Smooth muscle cell (in vitro differentiated cells): ENCODE results near the gene ACOT13. TPM values are rescaled to one million over a fixed set of nuclear protein-coding genes. Genes with fewer than 3 reads are reported as not detected.
"Not testable (repeated sequence)": the region's sequence is repeated elsewhere in the genome, so short reads cannot be mapped to it uniquely, and the experiment has no call there.

Experiments used
- DNase-seq: peaks from one replicate; lab custom pipeline; 2025; ENCODE audit not compliant: unreplicated experiment; lab: John Stamatoyannopoulos, UW
- H2AFZ ChIP-seq: fragments of 200-600 bp; sonication (generic); 2 replicates; pipeline ENCODE4 v1.6.0; 2016; ENCODE audit warnings: antibody characterized with exemption, low read depth, mild to moderate bottlenecking
- H3F3A ChIP-seq: fragments of 200-600 bp; sonication (generic); 2 replicates; pipeline ENCODE4 v1.6.0; 2017; ENCODE audit warnings: antibody characterized with exemption, low read depth
- H3K27ac ChIP-seq: fragments of 200-600 bp; sonication (generic); 2 replicates; pipeline ENCODE4 v1.5.1; 2016; ENCODE audit warnings: low read depth, mild to moderate bottlenecking
- H3K27me3 ChIP-seq: fragments of 200-600 bp; sonication (generic); 2 replicates; pipeline ENCODE4 v1.6.1; 2016; ENCODE audit warnings: low read depth, mild to moderate bottlenecking
- H3K36me3 ChIP-seq: fragments of 200-600 bp; sonication (generic); 2 replicates; pipeline ENCODE4 v1.5.1; 2016; ENCODE audit warnings: low read depth
- H3K4me1 ChIP-seq: fragments of 200-600 bp; sonication (generic); 2 replicates; pipeline ENCODE4 v1.5.1; 2016; ENCODE audit warnings: low read depth
- H3K4me2 ChIP-seq: fragments of 200-600 bp; sonication (generic); 2 replicates; pipeline ENCODE4 v1.6.0; 2016; ENCODE audit warnings: mild to moderate bottlenecking
- H3K4me3 ChIP-seq: fragments of 200-600 bp; sonication (generic); 2 replicates; pipeline ENCODE4 v1.5.1; 2016; ENCODE audit warnings: mild to moderate bottlenecking
- H3K79me2 ChIP-seq: fragments of 200-600 bp; sonication (generic); 2 replicates; pipeline ENCODE4 v1.6.0; 2016; ENCODE audit warnings: low read depth, mild to moderate bottlenecking
- H3K9ac ChIP-seq: fragments of 200-600 bp; sonication (generic); 2 replicates; pipeline ENCODE4 v1.6.0; 2016; ENCODE audit warnings: low read depth
- H3K9me3 ChIP-seq: fragments of 200-600 bp; sonication (generic); replicated peaks from 2 replicates; pipeline ENCODE4 v1.5.1; 2016; ENCODE audit warnings: low read depth
- H4K20me1 ChIP-seq: fragments of 200-600 bp; sonication (generic); 2 replicates; pipeline ENCODE4 v1.6.0; 2016; ENCODE audit warnings: low read depth
- WGBS: methylation state at CpG from one replicate; pipeline ENCODE4 v1.1.7; 2016; ENCODE audit warnings: low lambda C conversion rate; 5-methylcytosine and 5-hydroxymethylcytosine counted together
- polyA plus RNA-seq: library from polyadenylated mRNA; unstranded; fragments of >200 nt; fragmentation: Nextera tagmentation; extraction: Ambion mirVana; gene quantifications from 2 replicates; pipeline ENCODE4 v1.2.1, GENCODE V29; 2016
- total RNA-seq: library from RNA; depleted of rRNA; stranded (reverse); fragments of >200 nt; gene quantifications from 2 replicates; pipeline ENCODE4 v1.2.3, GENCODE V29; 2014
- TF ChIP-seq, protein P1 (sequence below): fragments of 200-600 bp; sonication (generic); IDR thresholded peaks from 2 replicates; pipeline ENCODE4 v1.5.1; 2017; ENCODE audit warnings: borderline replicate concordance, mild to moderate bottlenecking, antibody characterized with exemption; ENCODE audit not compliant: insufficient read depth, poor library complexity, severe bottlenecking

ACOT13 gene
- total and polyA plus RNA-seq, 2 experiments from 2014 or later: 7.3 to 43.7 TPM

GRCh38 chr6:24659561-24659960, 7.3 kb upstream of the ACOT13 start:
- Histone ChIP-seq H3K4me3 (no peak overlapping the region), H3K9me3 (no peaks in the 10 kb centered on the region), H3K4me1 (no peaks in the 10 kb centered on the region), H2AFZ (no peak overlapping the region), H3K4me2 (no peak overlapping the region), H3K79me2 (peaks cover 9% of the 10 kb centered on the region), H3F3A (no peaks in the 10 kb centered on the region), H3K36me3 (no peaks in the 10 kb centered on the region), H3K9ac (no peak overlapping the region), H3K27ac (no peak overlapping the region), H3K27me3 (no peaks in the 10 kb centered on the region), H4K20me1 (peaks cover 14% of the 10 kb centered on the region)
- WGBS: 95% methylated on average over 1 of the region's 1 CpG
- DNase-seq: no peak
- TF ChIP-seq, protein P1, sequence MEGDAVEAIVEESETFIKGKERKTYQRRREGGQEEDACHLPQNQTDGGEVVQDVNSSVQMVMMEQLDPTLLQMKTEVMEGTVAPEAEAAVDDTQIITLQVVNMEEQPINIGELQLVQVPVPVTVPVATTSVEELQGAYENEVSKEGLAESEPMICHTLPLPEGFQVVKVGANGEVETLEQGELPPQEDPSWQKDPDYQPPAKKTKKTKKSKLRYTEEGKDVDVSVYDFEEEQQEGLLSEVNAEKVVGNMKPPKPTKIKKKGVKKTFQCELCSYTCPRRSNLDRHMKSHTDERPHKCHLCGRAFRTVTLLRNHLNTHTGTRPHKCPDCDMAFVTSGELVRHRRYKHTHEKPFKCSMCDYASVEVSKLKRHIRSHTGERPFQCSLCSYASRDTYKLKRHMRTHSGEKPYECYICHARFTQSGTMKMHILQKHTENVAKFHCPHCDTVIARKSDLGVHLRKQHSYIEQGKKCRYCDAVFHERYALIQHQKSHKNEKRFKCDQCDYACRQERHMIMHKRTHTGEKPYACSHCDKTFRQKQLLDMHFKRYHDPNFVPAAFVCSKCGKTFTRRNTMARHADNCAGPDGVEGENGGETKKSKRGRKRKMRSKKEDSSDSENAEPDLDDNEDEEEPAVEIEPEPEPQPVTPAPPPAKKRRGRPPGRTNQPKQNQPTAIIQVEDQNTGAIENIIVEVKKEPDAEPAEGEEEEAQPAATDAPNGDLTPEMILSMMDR: no peak

DNA sequence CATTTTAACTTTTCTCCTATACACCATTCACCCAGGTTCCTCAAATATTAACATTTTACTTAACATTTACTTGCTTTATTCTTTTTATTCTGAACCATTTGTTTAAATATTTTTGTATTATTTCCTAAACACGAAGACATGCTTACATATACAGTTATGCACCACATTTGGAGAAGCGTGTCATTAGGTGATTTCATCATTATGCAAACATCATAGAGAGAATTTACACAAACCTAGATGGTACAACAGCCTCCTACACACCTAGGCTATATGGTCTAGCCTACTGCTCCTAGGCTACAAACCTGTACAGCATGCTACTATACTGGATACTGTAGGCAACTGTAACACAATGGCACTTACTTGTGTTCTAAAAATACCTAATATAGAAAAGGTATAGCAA, 6.8 kb upstream of the ACOT13 start:
- Histone ChIP-seq H3K27me3 (no peaks in the 10 kb centered on the region), H3K27ac (no peak overlapping the region), H3K9ac (no peak overlapping the region), H3K4me3 (no peak overlapping the region), H3K4me2 (no peak overlapping the region), H3K79me2 (peaks cover 14% of the 10 kb centered on the region), H4K20me1 (peaks cover 14% of the 10 kb centered on the region), H3K9me3 (no peaks in the 10 kb centered on the region), H3F3A (no peaks in the 10 kb centered on the region), H3K4me1 (peaks cover under 1% of the 10 kb centered on the region), H2AFZ (no peak overlapping the region), H3K36me3 (no peaks in the 10 kb centered on the region)
- TF ChIP-seq, protein P1: no peak
- no peak for DNase-seq
- 96% methylated on average over 2 of the region's 2 CpGs for WGBS

- not testable (repeated sequence) for H3K4me1 ChIP-seq, H3K27ac ChIP-seq, H2AFZ ChIP-seq, H4K20me1 ChIP-seq, H3K36me3 ChIP-seq, H3K9me3 ChIP-seq, H3F3A ChIP-seq, H3K4me3 ChIP-seq, DNase-seq, H3K9ac ChIP-seq, H3K4me2 ChIP-seq, H3K27me3 ChIP-seq
- peaks cover 26% of the 10 kb centered on the region for H3K79me2 ChIP-seq
- 95% methylated on average over 5 of the region's 5 CpGs for WGBS
These were observed 5.1 kb upstream of the ACOT13 start for GRCh38 chr6:24661759-24662158.

DNA sequence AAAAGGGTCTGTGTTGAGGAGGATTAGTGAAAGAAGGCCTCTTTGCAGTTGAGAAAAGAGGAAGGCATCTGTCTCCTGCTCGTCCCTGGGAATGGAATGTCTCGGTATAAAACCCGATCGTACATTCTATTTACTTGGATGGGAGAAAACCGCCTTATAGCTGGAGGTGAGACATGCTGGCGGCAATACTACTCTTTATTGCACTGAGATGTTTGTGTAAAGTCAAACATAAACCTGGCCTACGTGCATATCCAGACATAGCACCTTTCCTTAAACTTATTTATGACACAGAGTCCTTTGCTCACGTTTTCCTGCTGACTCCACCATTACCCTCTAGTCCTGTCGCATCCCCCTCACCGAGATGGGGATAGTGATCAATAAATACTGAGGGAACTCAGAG, 4.6 kb upstream of the ACOT13 start:
- 99% methylated on average over 10 of the region's 10 CpGs for WGBS
- Histone ChIP-seq H3K9ac (no peak overlapping the region), H3K4me1 (peaks cover 8% of the 10 kb centered on the region), H4K20me1 (peaks cover 6% of the 10 kb centered on the region), H3K36me3 (no peaks in the 10 kb centered on the region), H3K4me2 (no peak overlapping the region), H3K9me3 (no peaks in the 10 kb centered on the region), H3F3A (no peaks in the 10 kb centered on the region), H3K79me2 (peaks cover 26% of the 10 kb centered on the region), H3K27me3 (no peaks in the 10 kb centered on the region), H3K27ac (no peak overlapping the region), H2AFZ (no peak overlapping the region), H3K4me3 (no peak overlapping the region)
- DNase-seq: no peak
- TF ChIP-seq, protein P1: no peak
